Activated CD4-positive, alpha-beta T cell treated with anti-CD3 and anti-CD28 coated beads, Interleukin-2, amount 10 ng/mL, durations not matched to agents 7 days and 5 days (primary cell): ENCODE results near the gene IGSF9B. TPM values are rescaled to one million over a fixed set of nuclear protein-coding genes. Genes with fewer than 3 reads are reported as not detected.

Source experiments
- CTCF ChIA-PET: fragments of 350-600 bp; sonication (Branson Sonifier 250); formaldehyde crosslinking; loops from one replicate; lab custom pipeline; 2021; ENCODE audit warnings: antibody characterized with exemption; lab: Charles Lee
- POLR2A ChIA-PET: fragments of 350-600 bp; sonication (Branson Sonifier 250); formaldehyde crosslinking; loops from one replicate; lab custom pipeline; 2021; ENCODE audit warnings: antibody characterized with exemption; lab: Charles Lee
- DNase-seq: peaks from one replicate; pipeline ENCODE4 v3.0.0-alpha.2; 2020
- H3K27ac Mint-ChIP-seq: one replicate; pipeline ENCODE4 v1.8.0; 2021; ENCODE audit warnings: mild to moderate bottlenecking, moderate library complexity, mixed read lengths
- H3K27me3 Mint-ChIP-seq: one replicate; pipeline ENCODE4 v1.8.0; 2021; ENCODE audit warnings: mixed read lengths
- H3K36me3 Mint-ChIP-seq: one replicate; pipeline ENCODE4 v1.8.0; 2021; ENCODE audit warnings: low read depth, mixed read lengths
- H3K4me1 Mint-ChIP-seq: one replicate; pipeline ENCODE4 v1.8.0; 2021; ENCODE audit warnings: mixed read lengths
- H3K4me3 Mint-ChIP-seq: one replicate; pipeline ENCODE4 v1.8.0; 2021; ENCODE audit warnings: mild to moderate bottlenecking, moderate library complexity, mixed read lengths
- H3K9me3 Mint-ChIP-seq: one replicate; pipeline ENCODE4 v1.8.0; 2021; ENCODE audit warnings: mixed read lengths
- total RNA-seq, 2 experiments: library from RNA; stranded (reverse); gene quantifications; one replicate each; pipeline ENCODE4 v1.2.3, GENCODE V29; 2021

The IGSF9B gene
- total RNA-seq, 2 experiments from 2014 or later = 130 to 142 TPM

GRCh38 chr11:133939558-133939957, 17.2 kb downstream of the IGSF9B start:
- peaks cover 60% of the 10 kb centered on the region for H3K4me1 Mint-ChIP-seq
- ChIA-PET CTCF (interaction anchor here (3.3 kb wide), 1 partner anchor 12 kb away, joined by 15 read pairs; no protein-coding TSS in a partner anchor), POLR2A (interaction anchor here (0.6 kb wide), 1 partner anchor 196 kb away, joined by 3 read pairs; no protein-coding TSS in a partner anchor)
- H3K9me3 Mint-ChIP-seq = peaks cover 3% of the 10 kb centered on the region
- peaks cover 77% of the 10 kb centered on the region for H3K36me3 Mint-ChIP-seq
- H3K27ac Mint-ChIP-seq = no peak overlapping the region
- no peak for DNase-seq
- no peak overlapping the region for H3K4me3 Mint-ChIP-seq
- H3K27me3 Mint-ChIP-seq = no peaks in the 10 kb centered on the region

DNA sequence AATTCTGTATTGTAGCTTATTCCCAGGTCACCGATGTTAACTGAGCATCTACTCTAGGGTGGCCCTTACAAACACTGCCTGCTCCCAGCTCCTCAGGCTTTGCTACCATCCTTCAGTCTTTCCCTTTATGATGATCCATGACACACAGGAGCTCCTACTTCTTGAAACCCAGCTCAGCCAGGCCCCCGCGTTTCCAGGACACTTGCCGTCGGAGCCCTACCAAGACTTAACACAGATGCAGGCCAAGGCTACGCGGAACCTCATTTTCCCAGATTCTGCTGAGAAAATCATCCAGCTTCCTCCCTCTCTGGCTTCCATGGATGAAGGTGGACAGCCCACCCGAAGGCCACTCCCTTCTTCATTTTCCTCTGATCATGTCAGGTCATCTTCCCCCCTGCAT, 18.6 kb downstream of the IGSF9B start:
- Mint-ChIP-seq H3K36me3 (peaks cover 75% of the 10 kb centered on the region), H3K4me1 (peaks cover 55% of the 10 kb centered on the region), H3K27me3 (no peaks in the 10 kb centered on the region), H3K27ac (peak overlapping the region; percentile 79), H3K4me3 (no peak overlapping the region), H3K9me3 (peaks cover 3% of the 10 kb centered on the region)
- ChIA-PET CTCF (interaction anchor here (1.1 to 3.3 kb wide), 4 partner anchors 9 to 21 kb away, joined by 3 to 15 read pairs (median 9); no protein-coding TSS in a partner anchor), POLR2A (no interaction called here)
- no peak for DNase-seq

GRCh38 chr11:133937468-133937867, 19.3 kb downstream of the IGSF9B start:
- no peak for DNase-seq
- Mint-ChIP-seq H3K9me3 (peaks cover 3% of the 10 kb centered on the region), H3K27me3 (no peaks in the 10 kb centered on the region), H3K4me3 (no peak overlapping the region), H3K4me1 (peaks cover 52% of the 10 kb centered on the region), H3K36me3 (peaks cover 72% of the 10 kb centered on the region), H3K27ac (no peak overlapping the region)
- ChIA-PET CTCF (interaction anchor here (0.6 to 3.3 kb wide), 5 partner anchors 9 to 200 kb away, joined by 3 to 15 read pairs (median 7); no protein-coding TSS in a partner anchor), POLR2A (no interaction called here)

DNA sequence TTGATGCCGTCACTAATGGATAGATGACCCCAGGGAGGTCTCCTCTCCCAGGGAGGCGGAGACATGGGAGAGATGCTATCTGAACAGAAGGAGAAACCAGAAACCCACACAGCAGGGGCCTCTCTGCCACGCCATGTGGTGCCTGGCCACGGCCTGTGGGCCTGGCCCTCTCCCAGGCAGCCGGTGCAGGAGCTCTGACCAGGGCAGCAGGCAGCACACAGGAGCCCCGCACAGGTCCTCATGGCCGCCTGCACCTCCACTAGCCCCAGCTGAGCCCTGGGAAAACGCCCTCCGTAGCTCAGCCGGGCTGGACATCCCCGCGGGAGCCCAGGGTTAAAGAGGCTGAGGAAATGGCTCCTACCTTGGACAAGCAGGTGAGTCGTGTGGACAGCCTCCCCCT, 19.8 kb downstream of the IGSF9B start:
- H3K27ac Mint-ChIP-seq = peak overlapping the region; percentile 41
- peaks cover 50% of the 10 kb centered on the region for H3K4me1 Mint-ChIP-seq
- H3K9me3 Mint-ChIP-seq = peaks cover 3% of the 10 kb centered on the region
- peaks cover 70% of the 10 kb centered on the region for H3K36me3 Mint-ChIP-seq
- CTCF ChIA-PET = interaction anchor here (0.6 to 3.3 kb wide), 4 partner anchors 9 to 200 kb away, joined by 3 to 15 read pairs (median 7); no protein-coding TSS in a partner anchor
- POLR2A ChIA-PET = no interaction called here
- H3K4me3 Mint-ChIP-seq = no peak overlapping the region
- H3K27me3 Mint-ChIP-seq = no peaks in the 10 kb centered on the region
- DNase-seq = no peak

DNA sequence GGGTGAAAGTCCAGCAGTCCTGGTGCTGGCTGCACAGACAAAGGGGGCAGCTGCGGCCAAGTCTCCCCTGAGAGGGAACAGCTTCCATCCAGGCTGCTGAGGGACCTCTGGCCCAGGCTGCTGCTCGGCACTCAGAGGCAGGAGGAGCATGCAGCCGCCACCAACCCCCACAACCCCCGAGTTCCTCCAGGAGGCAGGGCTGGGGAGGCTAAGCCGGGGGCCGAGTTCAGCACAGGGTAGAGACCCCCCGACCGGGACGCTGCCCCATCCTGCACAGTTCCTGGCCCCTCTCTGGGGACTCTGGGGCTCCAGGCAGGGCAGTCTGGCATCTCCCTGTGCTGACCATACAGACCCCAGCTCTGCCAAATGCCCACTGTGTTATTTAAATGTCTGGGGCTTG, 20.2 kb downstream of the IGSF9B start:
- no peak for DNase-seq
- H3K27me3 Mint-ChIP-seq = no peaks in the 10 kb centered on the region
- peaks cover 3% of the 10 kb centered on the region for H3K9me3 Mint-ChIP-seq
- peaks cover 48% of the 10 kb centered on the region for H3K4me1 Mint-ChIP-seq
- H3K4me3 Mint-ChIP-seq = no peak overlapping the region
- ChIA-PET CTCF (interaction anchor here (1.2 to 3.3 kb wide), 3 partner anchors 9 to 12 kb away, joined by 3 to 15 read pairs (median 11); no protein-coding TSS in a partner anchor), POLR2A (no interaction called here)
- peak overlapping the region; percentile 41 for H3K27ac Mint-ChIP-seq
- H3K36me3 Mint-ChIP-seq = peaks cover 67% of the 10 kb centered on the region

DNA sequence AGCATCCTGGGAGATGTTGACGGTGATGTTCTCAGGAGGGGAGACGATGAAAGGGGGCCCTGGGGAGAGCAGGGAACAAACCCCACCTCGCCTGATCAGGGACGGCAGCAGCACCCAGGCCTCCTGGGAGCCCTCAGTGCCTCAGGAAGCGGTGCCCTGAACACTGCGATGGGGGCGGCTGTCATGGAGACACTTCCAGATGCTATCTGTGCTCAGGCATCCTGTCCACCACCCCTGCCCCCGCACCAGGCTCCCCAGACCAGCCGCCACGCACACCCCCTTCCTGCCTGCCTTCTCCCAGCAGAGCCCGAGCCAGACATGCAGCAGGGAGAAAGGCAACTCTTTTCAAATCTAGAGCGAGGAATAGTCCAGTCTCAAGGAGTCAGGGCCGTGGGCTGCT, 20.6 kb downstream of the IGSF9B start:
- POLR2A ChIA-PET = no interaction called here
- H3K4me3 Mint-ChIP-seq = no peak overlapping the region
- no peak for DNase-seq
- peak overlapping the region; percentile 14 for H3K27ac Mint-ChIP-seq
- H3K27me3 Mint-ChIP-seq = no peaks in the 10 kb centered on the region
- H3K4me1 Mint-ChIP-seq = peaks cover 43% of the 10 kb centered on the region
- H3K36me3 Mint-ChIP-seq = peaks cover 62% of the 10 kb centered on the region
- peaks cover 3% of the 10 kb centered on the region for H3K9me3 Mint-ChIP-seq
- CTCF ChIA-PET = interaction anchor here (1.2 to 3.0 kb wide), 2 partner anchors 12 to 13 kb away, joined by 3 to 11 read pairs; no protein-coding TSS in a partner anchor

GRCh38 chr11:133935551-133935910, 21.2 kb downstream of the IGSF9B start:
- Mint-ChIP-seq H3K9me3 (peaks cover 2% of the 10 kb centered on the region), H3K27me3 (no peaks in the 10 kb centered on the region), H3K4me3 (no peak overlapping the region), H3K27ac (peak overlapping the region; percentile 14), H3K4me1 (peaks cover 42% of the 10 kb centered on the region), H3K36me3 (peaks cover 59% of the 10 kb centered on the region)
- no peak for DNase-seq
- CTCF ChIA-PET = interaction anchor here (3.0 kb wide), 1 partner anchor 8 kb away, joined by 15 read pairs; no protein-coding TSS in a partner anchor
- POLR2A ChIA-PET = no interaction called here

DNA sequence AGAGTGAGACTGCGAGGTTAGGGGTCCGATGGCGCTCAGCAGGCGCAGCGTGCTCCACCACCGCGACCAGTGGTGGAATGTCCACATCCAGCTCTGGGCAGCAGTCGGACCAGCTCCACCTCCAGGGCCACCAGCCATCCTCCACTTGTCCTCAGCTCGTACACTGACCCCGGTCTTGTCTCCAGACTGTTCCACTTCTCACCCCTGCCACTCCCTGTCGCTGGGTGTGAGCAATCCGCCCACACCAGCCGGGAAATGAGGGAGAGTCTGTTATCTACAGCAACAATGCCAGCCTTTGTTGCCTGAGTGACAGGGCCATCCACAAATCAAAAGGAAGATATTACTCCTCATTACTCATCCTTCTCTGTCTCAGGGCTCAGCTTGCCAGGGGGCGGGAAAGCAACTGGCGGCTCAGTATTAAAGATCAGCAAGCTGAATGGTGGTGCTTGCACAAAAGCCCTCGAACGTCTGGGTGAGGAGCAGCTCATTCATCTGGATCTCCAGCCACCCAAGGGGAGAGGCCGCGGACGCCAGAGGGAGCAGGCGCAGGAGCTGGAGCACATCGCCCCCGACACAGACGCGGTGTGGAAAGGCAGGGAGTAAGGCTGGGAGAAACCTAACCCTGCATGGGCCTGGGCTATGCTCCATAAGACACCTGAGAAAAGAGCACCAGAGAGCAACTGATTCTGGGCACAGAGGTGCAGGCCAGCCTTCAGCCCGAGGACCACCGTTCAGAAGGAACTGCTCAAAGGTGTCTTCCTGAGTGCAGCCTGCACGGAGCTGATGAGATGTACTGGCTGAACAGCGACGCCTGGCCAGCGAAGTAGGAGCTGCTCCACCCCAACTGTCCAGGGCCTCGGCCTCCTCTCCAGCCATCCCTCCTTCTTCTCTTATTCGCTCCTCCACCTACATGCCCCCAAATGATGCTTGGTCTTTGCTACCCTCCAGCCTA, 21.9 kb downstream of the IGSF9B start:
- DNase-seq = no peak
- H3K27ac Mint-ChIP-seq = no peak overlapping the region
- no peaks in the 10 kb centered on the region for H3K9me3 Mint-ChIP-seq
- H3K4me1 Mint-ChIP-seq = peaks cover 42% of the 10 kb centered on the region
- H3K4me3 Mint-ChIP-seq = no peak overlapping the region
- peaks cover 58% of the 10 kb centered on the region for H3K36me3 Mint-ChIP-seq
- no peaks in the 10 kb centered on the region for H3K27me3 Mint-ChIP-seq
- ChIA-PET CTCF (interaction anchor here (1.0 to 3.0 kb wide), 2 partner anchors 9 to 110 kb away, joined by 3 to 15 read pairs; no protein-coding TSS in a partner anchor), POLR2A (no interaction called here)

DNA sequence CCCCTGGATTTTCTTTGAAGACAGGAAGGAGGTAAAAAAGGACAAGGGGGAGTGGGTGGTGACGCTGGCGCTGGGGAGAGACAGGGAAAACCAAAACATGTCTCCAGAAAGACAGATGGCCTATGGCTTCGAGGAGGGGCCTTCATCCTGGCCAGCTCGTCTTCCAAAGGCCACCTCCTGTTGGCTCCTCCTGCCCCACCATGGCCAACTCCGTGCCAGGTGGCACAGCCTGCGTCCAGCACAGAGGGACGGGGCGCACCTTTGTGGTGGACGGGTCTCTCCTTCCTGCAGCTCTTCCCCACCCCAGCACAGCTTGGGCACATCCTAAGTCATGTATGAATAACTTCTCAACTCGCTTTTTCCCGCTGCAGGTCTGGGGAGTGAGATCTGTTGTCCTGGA, 22.7 kb downstream of the IGSF9B start:
- peaks cover 58% of the 10 kb centered on the region for H3K36me3 Mint-ChIP-seq
- POLR2A ChIA-PET = no interaction called here
- no peaks in the 10 kb centered on the region for H3K9me3 Mint-ChIP-seq
- H3K4me1 Mint-ChIP-seq = peaks cover 42% of the 10 kb centered on the region
- H3K27ac Mint-ChIP-seq = peak overlapping the region; percentile 19
- no peaks in the 10 kb centered on the region for H3K27me3 Mint-ChIP-seq
- no peak overlapping the region for H3K4me3 Mint-ChIP-seq
- no peak for DNase-seq
- CTCF ChIA-PET = interaction anchor here (0.8 to 3.0 kb wide), 3 partner anchors 10 to 111 kb away, joined by 3 to 15 read pairs (median 3); no protein-coding TSS in a partner anchor

GRCh38 chr11:133931449-133932060, 25.2 kb downstream of the IGSF9B start:
- H3K4me3 Mint-ChIP-seq = no peak overlapping the region
- no peaks in the 10 kb centered on the region for H3K27me3 Mint-ChIP-seq
- ChIA-PET CTCF (interaction anchor here (1.6 kb wide), 1 partner anchor 13 kb away, joined by 5 read pairs; no protein-coding TSS in a partner anchor), POLR2A (no interaction called here)
- no peaks in the 10 kb centered on the region for H3K9me3 Mint-ChIP-seq
- H3K4me1 Mint-ChIP-seq = peaks cover 58% of the 10 kb centered on the region
- no peak for DNase-seq
- peak overlapping the region; percentile 75 for H3K27ac Mint-ChIP-seq
- peaks cover 54% of the 10 kb centered on the region for H3K36me3 Mint-ChIP-seq

DNA sequence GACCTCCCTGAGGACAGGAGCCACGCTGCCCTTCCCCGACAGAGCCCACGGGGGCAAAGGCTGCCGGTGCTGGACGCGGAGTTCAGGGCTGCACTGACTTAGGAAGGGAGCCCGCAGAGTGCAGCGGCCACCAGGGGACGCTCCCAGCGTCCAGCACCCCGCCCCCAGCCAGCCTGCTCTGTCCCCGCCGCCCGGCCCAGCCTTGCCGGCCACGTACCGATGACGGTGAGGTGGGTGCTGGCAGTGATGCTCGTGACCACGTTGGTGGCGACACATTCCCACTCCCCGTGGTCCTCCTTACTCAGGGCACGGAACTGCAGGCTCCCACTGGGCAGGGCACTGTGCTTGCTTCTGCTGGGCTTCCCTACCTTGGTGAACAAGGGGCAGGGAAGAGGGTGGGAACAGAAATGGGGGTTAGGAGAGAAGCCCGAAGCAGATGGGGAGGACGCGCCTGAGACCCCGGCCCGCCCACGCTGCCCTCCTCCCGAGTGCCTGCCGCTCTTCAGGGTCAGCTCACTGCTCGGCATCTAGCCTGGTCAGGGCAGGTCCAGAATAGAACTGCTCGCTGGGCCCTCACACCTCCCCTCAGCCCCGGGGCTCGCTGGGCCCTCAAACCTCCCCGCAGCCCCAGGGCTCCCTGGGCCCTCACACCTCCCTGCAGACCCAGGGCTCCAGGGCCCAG, 25.9 kb downstream of the IGSF9B start:
- no peaks in the 10 kb centered on the region for H3K27me3 Mint-ChIP-seq
- peaks cover 54% of the 10 kb centered on the region for H3K36me3 Mint-ChIP-seq
- ChIA-PET POLR2A (no interaction called here), CTCF (interaction anchor here (1.6 kb wide), 1 partner anchor 14 kb away, joined by 5 read pairs; no protein-coding TSS in a partner anchor)
- peaks cover 59% of the 10 kb centered on the region for H3K4me1 Mint-ChIP-seq
- no peak for DNase-seq
- no peak overlapping the region for H3K4me3 Mint-ChIP-seq
- peak overlapping the region; percentile 90 for H3K27ac Mint-ChIP-seq
- no peaks in the 10 kb centered on the region for H3K9me3 Mint-ChIP-seq
